HK-2 (cell line): ENCODE measurements around the gene DMBT1.

ENCODE experiments used
- DNase-seq: peaks from one replicate; pipeline ENCODE4 v3.0.0-alpha.2; 2018; ENCODE audit not compliant: unreplicated experiment

Gene DMBT1

DNA sequence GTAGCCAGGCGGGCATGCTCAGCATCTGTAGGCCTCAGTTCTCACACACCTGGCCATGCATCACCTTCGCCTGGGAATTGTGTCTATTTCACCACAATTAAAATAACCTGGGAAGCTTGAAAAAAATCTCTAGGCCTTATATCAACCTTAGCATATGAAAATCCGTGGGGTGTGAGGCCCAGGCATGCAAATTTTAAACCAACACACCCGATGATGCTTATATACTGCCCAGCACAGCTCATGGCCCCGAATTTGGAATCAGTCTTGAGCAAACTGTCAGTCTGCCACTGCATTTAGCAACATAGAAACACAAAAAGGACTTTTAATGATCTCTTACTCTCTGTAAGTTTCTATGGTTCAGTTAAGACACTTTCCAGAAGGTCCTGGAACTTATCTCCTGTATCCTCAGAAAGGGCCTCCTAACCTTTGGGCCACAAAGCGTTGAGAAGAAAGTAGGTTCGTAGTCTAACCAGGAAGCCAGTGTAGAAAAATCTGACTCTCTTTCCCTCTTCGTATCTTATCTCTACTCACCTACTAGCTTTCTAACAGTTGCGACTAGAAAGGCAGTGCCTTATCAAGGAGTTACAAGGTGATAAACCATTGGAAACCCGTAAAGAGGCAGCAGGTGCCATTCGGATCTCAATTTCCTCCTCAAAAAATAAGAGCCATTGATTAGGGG lies 12.0 kb upstream of the DMBT1 start:
- no peak for DNase-seq

DNA sequence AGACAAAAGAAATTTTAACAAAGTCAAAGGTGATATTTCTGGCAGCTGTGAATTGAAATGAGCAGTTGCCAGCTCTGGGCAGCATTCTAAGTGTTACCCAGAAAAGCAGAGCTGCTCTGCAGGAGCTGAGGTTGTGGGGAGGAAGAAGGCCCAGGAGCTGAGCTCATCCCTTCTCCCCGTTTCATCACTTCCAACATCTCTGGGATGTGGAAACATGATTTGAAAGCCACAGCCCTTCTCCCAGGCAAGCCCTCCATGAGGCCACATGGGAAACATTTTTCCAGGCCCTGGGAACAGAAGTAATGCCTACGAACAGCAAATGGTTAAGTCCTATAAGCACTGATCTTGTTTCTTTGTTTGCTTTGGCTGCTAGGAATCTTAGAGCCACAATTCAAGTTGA lies 10.9 kb upstream of the DMBT1 start:
- DNase-seq, result no peak

DNA sequence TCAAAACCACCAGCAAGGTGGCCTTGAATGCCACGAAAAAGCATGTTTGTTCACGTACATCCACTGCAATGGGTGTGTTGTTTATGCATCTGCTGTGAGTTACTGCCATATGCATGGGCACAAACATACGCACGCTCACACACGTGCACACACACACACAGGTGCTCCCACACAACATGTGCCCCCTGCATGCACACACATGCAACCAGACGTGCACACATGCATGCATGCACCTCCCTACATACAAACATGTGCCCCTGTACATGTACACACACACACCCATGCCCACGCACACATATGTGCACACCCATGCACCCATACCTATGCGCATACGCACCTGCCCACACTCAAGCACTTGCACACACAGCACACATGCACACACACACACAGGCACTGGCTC lies 10.1 kb upstream of the DMBT1 start:
- DNase-seq, result no peak

DNA sequence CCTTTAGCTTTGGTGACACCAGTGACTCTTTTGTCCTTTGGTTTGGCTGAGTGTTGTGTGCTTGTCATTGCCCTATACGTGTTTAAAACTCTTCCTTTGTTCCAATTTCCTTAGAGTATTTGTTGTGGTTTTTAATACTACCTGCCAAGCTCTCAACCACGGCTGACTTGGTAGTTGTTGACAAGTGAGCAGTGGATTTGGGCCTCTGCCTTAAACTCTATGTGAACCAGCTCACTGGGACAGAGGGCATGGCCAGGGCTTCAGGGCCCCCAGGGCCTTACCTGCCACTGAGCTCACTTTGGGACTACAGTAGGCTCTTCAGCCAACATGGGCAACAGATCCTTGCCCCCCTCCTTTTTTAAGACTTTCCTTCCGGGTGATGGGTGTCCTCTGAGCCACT lies 9.6 kb upstream of the DMBT1 start:
- no peak for DNase-seq

DNA sequence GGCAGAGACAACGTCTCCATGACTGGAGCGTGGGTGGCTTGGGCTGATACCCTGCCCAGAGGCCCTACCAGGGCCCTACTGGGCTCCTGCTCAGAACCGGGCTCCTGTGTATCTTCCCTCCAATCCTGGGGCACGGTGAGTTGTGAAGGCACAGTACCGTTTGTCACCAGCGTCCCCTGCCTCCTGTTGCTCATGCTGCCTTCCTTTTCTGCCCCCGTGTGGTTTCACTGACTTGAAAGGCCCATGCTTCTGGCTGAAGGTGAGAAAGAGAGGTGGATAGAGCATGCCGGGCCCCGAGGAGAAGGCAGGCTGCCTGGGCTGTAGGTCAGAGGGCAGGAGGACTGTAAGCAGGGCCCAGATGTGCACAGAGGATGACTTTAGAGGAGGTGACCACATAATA lies 9.1 kb upstream of the DMBT1 start:
- DNase-seq, result no peak

DNA sequence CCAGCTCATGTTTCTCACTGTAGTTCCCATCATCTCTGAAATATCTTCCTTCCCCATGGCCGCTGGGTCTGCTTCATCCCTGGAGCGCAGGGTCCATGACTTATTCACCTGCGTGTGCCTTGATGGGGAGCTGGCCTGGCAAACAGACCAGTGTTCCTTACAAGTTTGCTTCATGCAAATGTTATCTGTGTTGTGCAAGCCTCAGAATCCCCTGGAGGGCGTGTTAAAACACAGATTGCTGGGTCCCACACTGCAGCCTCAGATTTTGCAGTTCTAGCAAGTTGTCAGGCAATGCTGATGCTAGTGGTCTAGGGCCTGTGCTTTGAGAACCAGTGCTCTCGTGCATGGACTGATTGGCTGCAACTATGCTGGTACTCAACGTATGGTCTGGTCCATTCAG lies 7.2 kb upstream of the DMBT1 start:
- no peak for DNase-seq

DNA sequence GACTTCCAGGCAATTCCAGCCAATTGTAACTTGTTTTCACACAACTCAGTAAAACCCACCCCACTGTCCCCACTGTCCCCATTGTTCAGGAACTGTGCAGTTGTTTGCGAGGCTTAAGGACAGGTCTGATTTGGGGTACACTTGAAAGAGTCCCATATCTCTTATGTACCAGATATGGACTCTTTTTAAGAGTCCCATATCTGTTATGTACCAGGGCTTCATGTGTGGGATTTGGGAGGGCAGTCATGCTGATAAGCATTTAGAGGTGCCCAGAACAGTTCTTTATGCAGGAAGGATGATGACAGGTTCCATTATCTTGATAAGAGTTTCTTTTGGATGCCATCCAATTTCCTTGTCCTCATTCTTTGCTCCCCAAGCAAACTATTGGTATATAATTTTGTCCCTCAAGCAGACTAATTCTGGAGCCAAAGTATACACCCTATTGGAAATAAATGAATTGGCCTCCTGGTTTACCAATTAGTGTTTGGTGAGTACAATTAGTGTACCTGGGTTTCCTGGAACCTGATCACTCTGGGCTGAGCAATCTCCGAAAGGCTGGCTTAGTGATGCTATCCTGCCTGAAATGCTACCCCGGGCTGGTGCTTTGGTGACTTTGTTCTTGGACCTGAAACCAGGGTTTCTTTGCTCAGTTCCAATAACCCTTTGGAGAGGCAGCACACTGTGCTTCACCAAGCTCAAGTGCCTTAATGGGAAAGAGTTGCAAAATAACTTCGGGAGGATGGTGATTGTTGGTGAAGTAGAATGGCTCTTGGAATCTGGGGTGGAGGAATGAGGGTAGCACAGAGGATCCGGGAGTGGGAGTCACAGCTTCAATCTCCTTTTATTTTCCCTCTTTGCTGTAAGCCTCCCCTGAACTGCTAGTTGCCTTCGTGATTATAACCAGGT lies 6.2 kb upstream of the DMBT1 start:
- no peak for DNase-seq

DNA sequence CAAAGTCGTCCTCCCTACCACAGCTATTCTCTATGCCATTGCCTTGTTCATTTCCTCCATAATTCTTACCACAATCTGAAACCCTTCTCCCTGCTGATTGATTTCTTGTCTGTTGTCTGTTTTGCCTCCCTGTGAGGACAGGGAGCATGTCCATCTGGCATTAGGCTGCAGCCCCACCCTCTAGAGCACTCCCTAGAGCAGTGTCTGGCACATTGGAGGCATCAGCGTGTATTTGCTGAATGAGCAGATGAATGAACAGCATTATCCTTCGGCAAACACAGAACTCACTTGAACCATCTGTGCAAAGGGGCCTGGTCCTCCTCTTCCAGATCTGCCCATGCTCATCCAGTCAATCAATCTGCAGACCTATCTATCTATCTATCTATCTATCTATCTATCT lies 5.1 kb upstream of the DMBT1 start:
- no peak for DNase-seq

DNA sequence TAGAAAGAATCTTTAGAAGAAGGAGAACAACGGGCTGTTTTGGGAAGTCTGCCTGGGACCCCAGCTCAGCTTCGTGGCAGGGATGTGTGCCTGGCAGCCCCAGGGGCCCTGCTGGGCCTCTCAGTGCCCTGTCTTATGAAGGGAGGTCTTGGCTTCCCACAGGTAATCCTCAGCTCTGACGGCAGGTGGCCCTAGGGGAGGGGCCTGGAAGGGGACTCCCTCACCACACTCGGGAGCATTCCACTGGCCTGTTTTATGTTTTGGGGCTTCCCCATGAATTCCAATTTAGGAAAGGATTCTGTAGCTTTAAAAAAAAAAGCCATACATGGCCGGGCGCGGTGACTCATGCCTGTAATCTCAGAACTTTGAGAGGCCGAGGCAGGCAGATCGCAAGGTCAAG lies 3.0 kb upstream of the DMBT1 start:
- DNase-seq, result no peak

DNA sequence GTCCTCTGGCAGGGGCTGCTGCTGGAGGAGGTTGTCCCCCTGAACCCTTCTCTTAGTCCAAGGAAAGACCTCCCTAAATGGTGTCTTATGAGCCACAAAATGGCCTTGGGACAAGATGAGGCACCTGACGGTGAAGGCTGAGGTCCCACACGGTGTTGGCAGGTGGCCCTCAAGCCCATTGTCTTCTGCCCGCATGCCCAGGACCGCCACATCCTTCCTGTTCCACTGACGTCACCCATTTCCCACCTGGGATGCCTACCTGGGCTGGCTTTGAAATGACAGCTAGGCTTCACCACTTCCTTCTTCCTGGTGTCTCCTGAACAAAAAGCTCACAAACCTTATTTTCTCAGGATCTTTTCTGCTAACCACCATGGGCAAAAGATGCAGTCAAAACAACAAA lies 2.1 kb upstream of the DMBT1 start:
- no peak for DNase-seq

DNA sequence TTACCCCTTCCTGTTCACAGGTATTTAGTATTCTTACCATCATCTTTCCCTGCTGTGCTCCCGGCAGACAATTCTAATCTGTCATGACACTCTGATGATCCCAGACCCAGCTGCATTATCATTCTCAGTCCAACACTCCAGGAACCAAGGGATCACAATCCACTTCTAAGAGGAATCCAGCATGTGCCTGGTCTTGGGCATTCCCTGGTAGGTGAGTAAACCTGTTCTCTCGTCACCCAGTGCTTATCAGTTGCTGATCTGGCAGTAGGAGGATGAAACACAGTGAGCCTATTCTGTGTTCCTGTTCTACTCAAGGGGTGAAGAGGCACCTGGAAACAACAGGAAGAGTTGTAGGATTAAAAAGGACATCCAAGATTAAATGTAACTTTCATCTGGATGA lies 1.3 kb upstream of the DMBT1 start:
- DNase-seq, result no peak

DNA sequence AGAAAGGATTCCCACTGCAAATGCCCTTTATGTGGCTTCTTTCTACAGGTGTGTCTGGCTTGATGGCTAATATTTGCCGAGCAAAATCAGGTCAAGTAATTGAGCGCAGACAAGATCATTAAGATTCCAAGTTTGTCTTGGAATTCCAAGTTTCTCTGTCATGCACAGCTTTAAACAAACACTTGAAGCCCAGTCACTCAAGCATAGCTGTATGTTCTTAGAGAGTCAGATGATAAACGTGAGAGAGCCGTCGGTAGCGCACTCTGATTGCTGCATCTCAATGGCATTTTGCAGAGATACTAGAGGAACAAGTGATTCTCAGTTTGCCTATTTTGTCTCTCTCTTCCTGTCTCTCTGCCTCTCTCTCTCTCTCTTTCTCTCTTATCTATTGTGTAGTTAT lies 658 bp downstream of the DMBT1 start:
- no peak for DNase-seq

DNA sequence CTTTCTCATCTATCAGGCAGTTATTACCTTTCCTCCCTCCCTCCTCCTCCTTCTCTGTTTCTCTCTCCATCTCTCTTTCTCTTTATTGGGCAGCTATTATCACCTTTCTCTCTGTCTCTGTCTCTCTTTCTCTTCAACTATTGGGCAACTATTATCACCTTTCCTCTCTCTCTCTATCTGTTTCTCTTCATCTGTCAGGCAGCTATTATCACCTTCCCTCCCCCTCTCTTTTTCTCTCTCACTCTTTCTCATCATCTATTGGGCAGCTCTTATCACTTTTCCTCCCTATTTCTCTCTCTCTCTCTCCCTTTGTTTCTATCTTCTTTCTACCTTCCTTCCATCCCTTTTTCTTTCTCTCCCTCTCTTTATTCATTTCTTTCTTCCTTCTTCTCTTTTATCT lies 1.2 kb downstream of the DMBT1 start:
- DNase-seq, result no peak

DNA sequence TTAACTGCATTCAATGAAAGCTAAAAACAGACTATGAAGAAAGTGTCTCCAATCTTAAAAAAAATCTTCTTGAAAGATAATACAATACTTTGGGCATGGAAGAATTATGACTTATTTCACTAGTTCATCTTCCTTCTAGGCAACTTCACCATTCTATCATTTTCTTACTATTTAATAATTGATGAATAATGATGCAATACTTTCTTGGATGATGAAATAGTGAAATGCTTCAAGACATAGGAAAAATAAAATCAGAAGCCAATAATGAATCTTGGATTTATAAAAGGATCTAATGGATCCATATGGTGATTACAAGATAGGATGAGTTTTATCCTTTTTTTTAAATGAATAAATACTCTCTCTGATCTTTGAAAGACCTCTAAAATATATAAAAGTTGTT lies 4.4 kb downstream of the DMBT1 start:
- no peak for DNase-seq

DNA sequence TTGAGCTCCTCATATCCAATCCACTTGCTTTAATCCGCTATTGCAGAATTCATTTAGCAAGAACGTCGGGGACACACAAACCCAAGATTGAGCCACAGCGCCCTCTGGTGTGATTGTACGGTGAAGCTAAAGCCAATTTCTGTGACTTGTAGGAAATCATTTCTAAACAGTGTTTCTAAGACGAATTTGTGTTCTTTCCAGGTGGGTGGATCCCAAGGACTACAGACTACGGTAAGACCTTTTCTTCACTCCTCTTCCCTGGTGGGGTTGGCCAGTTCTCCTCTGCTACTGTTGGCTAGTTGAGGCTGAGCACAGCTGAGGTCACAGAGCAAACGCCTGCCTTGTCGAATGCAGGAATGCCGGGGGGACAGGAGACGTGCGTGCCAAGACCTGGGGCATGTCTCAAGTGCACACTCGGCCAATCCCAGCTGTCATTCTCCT lies 5.2 kb downstream of the DMBT1 start:
- peak; percentile 64 for DNase-seq

DNA sequence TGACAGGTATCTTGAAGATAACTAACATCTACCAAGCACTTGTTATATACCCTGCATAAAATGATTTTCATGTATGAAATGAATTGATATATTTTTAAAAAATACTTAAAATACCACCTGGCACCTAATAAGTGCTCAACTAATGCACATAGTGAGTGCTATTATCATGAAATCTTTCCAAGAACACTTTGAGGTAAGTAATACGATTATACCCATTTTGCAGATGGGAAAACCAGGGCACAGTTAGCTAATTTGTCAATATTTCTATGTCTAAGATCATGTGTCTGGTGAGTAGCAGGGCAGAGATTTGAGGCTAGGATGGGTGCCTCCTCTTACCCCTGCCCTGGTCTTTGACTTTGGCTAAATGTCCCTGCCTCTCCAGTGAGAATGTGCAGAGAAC lies 6.1 kb downstream of the DMBT1 start:
- no peak for DNase-seq

DNA sequence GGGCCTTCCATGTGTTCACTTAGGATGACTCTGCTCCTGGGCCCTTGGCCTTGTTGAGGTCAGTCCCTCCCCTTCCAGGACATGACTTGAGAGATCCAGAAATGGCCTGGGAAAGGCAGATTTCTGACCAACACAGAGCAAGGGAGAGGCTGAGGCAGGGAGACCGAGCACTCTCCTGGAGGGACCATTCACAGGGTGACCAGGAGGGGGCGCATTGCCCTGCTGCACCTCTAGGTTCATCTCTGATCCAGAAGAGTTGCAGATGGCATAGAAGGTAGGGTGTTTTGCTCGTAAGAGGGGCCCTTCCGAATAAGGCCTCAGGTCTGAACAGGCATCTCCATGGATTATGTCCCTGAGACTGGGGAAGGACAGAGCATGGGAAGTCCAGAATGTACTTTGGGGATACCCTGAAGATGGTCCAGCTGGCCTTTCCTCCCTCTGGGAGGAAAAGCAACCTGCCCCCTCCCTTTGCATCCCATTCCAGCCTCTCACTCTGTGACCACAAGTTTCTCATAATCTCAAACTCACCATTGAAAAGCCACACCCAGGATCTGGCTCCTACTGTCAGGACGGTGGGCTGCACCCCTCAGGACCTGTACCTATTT lies 6.6 kb downstream of the DMBT1 start:
- peak; percentile 40 for DNase-seq

DNA sequence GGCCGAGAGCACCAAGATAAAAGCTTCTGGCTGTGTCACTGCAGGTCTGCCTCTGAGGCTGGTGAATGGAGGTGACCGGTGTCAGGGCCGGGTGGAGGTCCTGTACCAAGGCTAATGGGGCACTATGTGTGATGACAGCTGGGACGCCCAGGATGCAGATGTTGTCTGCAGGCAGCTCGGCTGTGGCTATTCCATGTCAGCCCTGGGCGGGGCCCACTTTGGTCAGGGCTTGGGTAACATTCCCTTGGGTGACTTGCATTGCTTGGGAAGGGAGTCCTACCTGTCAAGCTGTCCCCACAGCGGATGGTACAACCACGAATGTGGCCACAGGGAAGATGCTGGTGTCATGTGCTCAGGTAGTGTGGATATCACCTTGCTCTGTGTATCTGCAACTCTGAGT lies 8.0 kb downstream of the DMBT1 start:
- no peak for DNase-seq

DNA sequence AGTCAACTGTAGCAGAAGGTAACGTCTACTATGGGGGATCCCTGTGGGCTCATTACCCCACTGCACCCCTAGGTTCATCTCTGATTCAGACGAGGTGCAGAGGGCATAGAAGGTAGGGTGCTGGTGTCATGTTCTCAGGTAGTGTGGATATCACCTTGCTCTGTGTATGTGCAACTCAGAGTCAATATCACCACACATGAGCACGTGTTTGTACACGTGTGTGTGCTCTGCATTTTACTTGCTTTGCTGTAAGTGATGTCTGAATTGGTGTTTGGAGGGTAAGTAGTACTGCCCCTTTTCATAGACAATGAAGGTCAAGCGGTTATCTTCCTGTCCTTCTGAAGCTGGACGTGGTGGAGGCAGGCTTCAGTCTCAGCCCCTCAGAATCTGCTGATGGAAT lies 10.4 kb downstream of the DMBT1 start:
- DNase-seq, result no peak

DNA sequence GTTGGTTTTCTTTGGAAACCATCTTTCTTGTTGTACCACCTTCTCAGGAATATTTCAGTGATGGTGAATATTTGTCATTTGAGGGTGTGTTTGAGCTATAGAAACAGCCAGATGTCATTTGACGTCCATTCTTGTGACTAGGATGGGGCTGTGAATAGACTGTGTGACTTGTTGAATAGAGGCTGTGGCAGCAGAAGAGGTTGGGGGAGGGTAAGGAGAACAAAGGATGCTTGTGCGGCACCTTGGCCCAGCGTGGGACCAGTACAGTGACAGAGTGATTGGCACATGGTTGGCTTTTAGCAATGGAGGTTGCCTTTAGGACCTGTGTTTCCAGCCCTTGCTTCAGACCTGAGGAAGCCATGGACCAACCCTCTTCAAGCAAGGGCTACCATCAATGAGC lies 11.3 kb downstream of the DMBT1 start:
- DNase-seq, result no peak

DNA sequence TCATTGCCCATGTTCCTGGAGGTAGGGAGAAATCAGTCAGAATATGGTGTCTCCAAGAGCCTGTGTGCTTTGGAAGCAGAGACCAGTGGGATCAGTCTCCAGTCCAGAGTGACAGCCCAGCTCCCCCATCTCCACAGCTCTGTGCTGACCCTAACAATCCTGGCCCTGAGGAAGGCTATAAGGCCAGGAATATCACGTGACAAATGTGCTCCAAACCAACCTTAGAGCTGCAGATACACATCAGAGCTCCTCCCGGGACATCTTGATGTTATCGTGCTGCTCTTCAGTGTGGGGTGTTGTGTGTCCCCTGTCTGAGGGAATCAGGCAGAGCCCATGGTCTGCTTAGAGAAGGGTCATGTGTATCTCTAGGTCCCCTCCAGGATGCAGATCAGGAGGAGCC lies 15.2 kb downstream of the DMBT1 start:
- DNase-seq, result no peak

DNA sequence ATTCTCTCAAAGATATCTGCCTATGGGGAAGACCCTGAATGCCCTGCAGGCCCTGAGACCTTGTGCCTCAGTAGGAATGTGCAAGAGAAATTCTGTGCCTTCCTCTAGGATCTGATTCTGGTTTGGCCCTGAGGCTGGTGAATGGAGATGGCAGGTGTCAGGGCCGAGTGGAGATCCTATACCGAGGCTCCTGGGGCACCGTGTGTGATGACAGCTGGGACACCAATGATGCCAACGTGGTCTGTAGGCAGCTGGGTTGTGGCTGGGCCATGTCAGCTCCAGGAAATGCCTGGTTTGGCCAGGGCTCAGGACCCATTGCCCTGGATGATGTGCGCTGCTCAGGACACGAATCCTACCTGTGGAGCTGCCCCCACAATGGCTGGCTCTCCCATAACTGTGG lies 15.7 kb downstream of the DMBT1 start:
- DNase-seq, result no peak

DNA sequence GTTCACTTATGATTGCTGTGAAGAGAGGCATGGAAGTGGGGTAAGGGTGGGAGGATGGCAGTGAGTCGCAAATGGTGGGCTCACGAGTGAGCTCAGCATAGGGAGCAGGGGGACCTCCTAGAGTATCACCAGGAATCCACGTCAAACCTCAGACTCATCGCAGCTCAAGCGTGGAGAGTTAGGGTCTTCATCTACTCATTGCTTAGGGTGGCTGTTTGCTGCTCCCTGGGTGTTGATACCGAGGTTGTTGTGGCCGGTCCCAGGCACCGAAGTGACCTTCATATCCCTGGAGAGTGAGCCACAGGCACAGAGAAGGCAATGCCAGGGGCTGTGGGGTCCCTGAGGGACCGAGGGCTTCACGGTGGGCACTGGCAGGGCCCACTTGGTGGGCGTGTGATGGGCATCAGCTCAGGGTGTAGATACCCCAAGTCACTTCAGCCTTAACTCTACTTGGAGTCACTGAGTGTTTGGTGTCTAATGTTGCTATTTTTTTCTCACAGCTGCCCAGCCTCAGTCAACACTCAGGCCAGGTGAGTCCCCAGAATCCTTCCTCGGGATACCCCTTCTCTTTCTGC lies 16.8 kb downstream of the DMBT1 start:
- no peak for DNase-seq
